B cell (primary cell): ENCODE measurements around the gene BATF2.

Experiments
- EZH2 ChIP-seq: IDR thresholded peaks from 2 replicates; pipeline ENCODE4 v1.6.1; 2012; ENCODE audit warnings: borderline replicate concordance, low read depth, mild to moderate bottlenecking, moderate library complexity, low read length; ENCODE audit not compliant: insufficient read depth, poor library complexity, severe bottlenecking
- TF ChIP-seq, protein P1 (sequence below): fragments of 200-600 bp; IDR thresholded peaks from one replicate; pipeline ENCODE4 v1.8.0; 2022; ENCODE audit warnings: antibody characterized with exemption, mild to moderate bottlenecking

DNA sequence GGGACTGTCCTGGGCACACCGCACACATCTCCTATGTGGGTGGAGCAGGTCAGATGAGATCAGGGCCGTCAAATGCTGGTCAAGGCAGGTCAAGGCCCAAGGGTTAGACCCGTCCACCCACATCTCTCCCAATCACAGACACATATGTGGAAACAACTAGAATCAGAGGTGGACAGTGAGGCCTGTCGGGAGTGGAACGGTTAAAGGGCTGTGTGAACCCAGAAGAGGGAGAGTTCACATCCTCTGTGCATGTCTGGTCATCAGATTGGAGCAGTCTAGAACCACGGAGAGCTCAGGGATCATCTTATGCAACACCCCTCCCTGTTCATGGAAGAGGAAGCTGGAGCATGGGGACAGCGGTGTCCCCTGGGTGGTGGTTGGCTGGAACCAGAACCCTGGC, 23.1 kb upstream of the BATF2 start:
- TF ChIP-seq, protein P1, sequence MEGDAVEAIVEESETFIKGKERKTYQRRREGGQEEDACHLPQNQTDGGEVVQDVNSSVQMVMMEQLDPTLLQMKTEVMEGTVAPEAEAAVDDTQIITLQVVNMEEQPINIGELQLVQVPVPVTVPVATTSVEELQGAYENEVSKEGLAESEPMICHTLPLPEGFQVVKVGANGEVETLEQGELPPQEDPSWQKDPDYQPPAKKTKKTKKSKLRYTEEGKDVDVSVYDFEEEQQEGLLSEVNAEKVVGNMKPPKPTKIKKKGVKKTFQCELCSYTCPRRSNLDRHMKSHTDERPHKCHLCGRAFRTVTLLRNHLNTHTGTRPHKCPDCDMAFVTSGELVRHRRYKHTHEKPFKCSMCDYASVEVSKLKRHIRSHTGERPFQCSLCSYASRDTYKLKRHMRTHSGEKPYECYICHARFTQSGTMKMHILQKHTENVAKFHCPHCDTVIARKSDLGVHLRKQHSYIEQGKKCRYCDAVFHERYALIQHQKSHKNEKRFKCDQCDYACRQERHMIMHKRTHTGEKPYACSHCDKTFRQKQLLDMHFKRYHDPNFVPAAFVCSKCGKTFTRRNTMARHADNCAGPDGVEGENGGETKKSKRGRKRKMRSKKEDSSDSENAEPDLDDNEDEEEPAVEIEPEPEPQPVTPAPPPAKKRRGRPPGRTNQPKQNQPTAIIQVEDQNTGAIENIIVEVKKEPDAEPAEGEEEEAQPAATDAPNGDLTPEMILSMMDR = no peak
- TF ChIP-seq EZH2 = no peak
